NT2/D1 (cell line): ENCODE measurements around the gene ATG12.

Experiments used
- YY1 ChIP-seq: IDR thresholded peaks from 2 replicates; pipeline ENCODE4 v1.6.1; 2011; ENCODE audit not compliant: insufficient read length, insufficient read depth
- ZNF274 ChIP-seq: IDR thresholded peaks from 2 replicates; pipeline ENCODE4 v1.6.1; 2011; ENCODE audit warnings: mild to moderate bottlenecking, low read depth, low read length

DNA sequence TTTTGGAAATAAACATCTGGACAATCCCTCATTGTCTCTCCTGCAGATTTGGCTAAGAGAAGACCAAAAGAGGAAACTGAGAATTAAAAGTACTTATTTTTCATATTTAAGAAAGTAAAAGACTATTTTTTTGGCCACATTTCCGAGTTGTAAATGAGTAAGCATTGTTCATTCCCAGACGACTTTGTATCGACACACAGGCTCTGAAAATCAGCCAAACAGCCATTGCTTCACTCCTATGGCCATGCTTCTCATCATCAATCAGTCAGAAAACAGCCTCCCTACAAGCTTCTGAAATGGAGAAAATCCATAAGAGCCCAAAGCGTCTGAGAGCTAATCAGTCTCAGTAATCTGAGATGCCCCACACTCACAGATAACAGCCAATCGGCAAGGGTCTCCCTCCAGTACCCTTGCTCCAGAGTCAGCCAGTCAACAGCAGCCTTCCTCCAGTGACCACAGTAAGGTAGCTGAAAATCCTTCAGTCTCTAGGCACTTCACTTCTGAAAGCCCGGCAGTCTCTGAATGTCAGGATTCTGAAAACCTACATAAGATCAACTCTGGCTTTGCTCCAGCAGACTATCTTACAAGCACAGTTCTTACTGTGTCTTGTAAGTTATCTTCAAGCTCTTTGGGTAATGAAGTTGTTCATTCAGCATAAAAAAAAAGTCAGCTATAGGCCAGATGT, 55.8 kb downstream of the ATG12 start:
- TF ChIP-seq ZNF274 (no peak), YY1 (no peak)
